VCaP (cell line): ENCODE measurements around the gene GAS6.

Experiments used
- H3K27ac ChIP-seq: fragments of 450-650 bp; 2 replicates; pipeline ENCODE4 v1.5.1; 2017
- CTCF ChIP-seq: fragments of 450-650 bp; conservative IDR thresholded peaks from 2 replicates; pipeline ENCODE4 v1.5.1; 2017; ENCODE audit warnings: mild to moderate bottlenecking, moderate library complexity

The GAS6 gene

GRCh38 chr13:113803409-113804016 is 60.4 kb downstream of the GAS6 start:
- TF ChIP-seq CTCF, result no peak
- H3K27ac ChIP-seq, result no peak overlapping the region

- H3K27ac ChIP-seq, result no peak overlapping the region
- no peak for TF ChIP-seq CTCF
Observed at GRCh38 chr13:113802761-113803160, 61.1 kb downstream of the GAS6 start.

- no peak overlapping the region for H3K27ac ChIP-seq
- no peak for TF ChIP-seq CTCF
Observed at GRCh38 chr13:113802090-113802531, 61.8 kb downstream of the GAS6 start.

- H3K27ac ChIP-seq, result no peak overlapping the region
- no peak for TF ChIP-seq CTCF
Observed at GRCh38 chr13:113801289-113801961, 62.5 kb downstream of the GAS6 start.

GRCh38 chr13:113800576-113800926 is 63.3 kb downstream of the GAS6 start:
- no peak for TF ChIP-seq CTCF
- no peak overlapping the region for H3K27ac ChIP-seq

GRCh38 chr13:113798200-113798811 is 65.6 kb downstream of the GAS6 start:
- no peak for TF ChIP-seq CTCF

GRCh38 chr13:113796964-113797676 is 66.8 kb downstream of the GAS6 start:
- TF ChIP-seq CTCF, result no peak
- H3K27ac ChIP-seq, result no peak overlapping the region

More at GRCh38 chr13:113798200-113798811, 65.6 kb downstream of the GAS6 start:
- H3K27ac ChIP-seq, result no peak overlapping the region
